Measurements from ENCODE around the gene INCENP. TPM values are rescaled to one million over a fixed set of nuclear protein-coding genes. Genes with fewer than 3 reads are reported as not detected.

The INCENP gene
- total RNA-seq, 2 experiments from 2014 or later: 12.6 to 16.3 TPM

GRCh38 chr11:62145261-62145871 is 21.6 kb downstream of the INCENP start:
- no peak for DNase-seq
- intact Hi-C loops (cut with DNase I, micrococcal nuclease): no loop called here
- Histone ChIP-seq H3K4me3 (ENCODE audit: low read length) (no peak overlapping the region), H3K4me1 (ENCODE audit: insufficient read depth, low read length) (no peaks in the 10 kb centered on the region), H3K36me3 (ENCODE audit: insufficient read depth, low read length) (peaks cover 73% of the 10 kb centered on the region), H3K9me3 (ENCODE audit: control insufficient read depth in 1 of 2, insufficient read depth in 1 of 2, low read length in 2 of 2) (no peaks in the 10 kb centered on the region), H3K27ac (ENCODE audit: low read depth in 1 of 2, low read length in 2 of 2) (no peak overlapping the region), H3K27me3 (ENCODE audit: control insufficient read depth in 1 of 2, insufficient read depth in 2 of 2, low read length in 2 of 2) (no peaks in the 10 kb centered on the region)
- ChIA-PET CTCF (no interaction called here), POLR2A (no interaction called here)
- Mint-ChIP-seq H3K36me3 (ENCODE audit: low read depth) (peaks cover 90% of the 10 kb centered on the region), H3K27me3 (no peaks in the 10 kb centered on the region), H3K9me3 (no peaks in the 10 kb centered on the region), H3K4me3 (no peak overlapping the region), H3K4me1 (ENCODE audit: low read depth) (no peaks in the 10 kb centered on the region), H3K27ac (no peak overlapping the region)
- no peak for ATAC-seq (ENCODE audit: poor library complexity)
- no peak for TF ChIP-seq CTCF (IDR thresholded peaks at IDR 0.05)

GRCh38 chr11:62146476-62147200 is 22.8 kb downstream of the INCENP start:
- no peaks in the 10 kb centered on the region for H3K4me1 ChIP-seq (ENCODE audit: insufficient read depth, low read length)
- Mint-ChIP-seq H3K27ac (no peak overlapping the region), H3K27me3 (no peaks in the 10 kb centered on the region), H3K4me1 (ENCODE audit: low read depth) (no peaks in the 10 kb centered on the region), H3K4me3 (no peak overlapping the region), H3K36me3 (ENCODE audit: low read depth) (peaks cover 93% of the 10 kb centered on the region), H3K9me3 (no peaks in the 10 kb centered on the region)
- no peak overlapping the region for H3K4me3 ChIP-seq (ENCODE audit: low read length)
- DNase-seq (no peak), ATAC-seq (ENCODE audit: poor library complexity) (no peak)
- H3K27me3 ChIP-seq (ENCODE audit: control insufficient read depth in 1 of 2, insufficient read depth in 2 of 2, low read length in 2 of 2): no peaks in the 10 kb centered on the region
- ChIA-PET POLR2A (no interaction called here), CTCF (no interaction called here)
- intact Hi-C loops (cut with DNase I, micrococcal nuclease): no loop called here
- H3K36me3 ChIP-seq (ENCODE audit: insufficient read depth, low read length): peaks cover 70% of the 10 kb centered on the region
- H3K9me3 ChIP-seq (ENCODE audit: control insufficient read depth in 1 of 2, insufficient read depth in 1 of 2, low read length in 2 of 2): no peaks in the 10 kb centered on the region
- no peak for TF ChIP-seq CTCF (IDR thresholded peaks at IDR 0.05)
- no peak overlapping the region for H3K27ac ChIP-seq (ENCODE audit: low read depth in 1 of 2, low read length in 2 of 2)

- TF ChIP-seq CTCF (IDR thresholded peaks at IDR 0.05): no peak
- Histone ChIP-seq H3K4me1 (ENCODE audit: insufficient read depth, low read length) (no peaks in the 10 kb centered on the region), H3K9me3 (ENCODE audit: control insufficient read depth in 1 of 2, insufficient read depth in 1 of 2, low read length in 2 of 2) (no peaks in the 10 kb centered on the region), H3K36me3 (ENCODE audit: insufficient read depth, low read length) (peaks cover 74% of the 10 kb centered on the region), H3K4me3 (ENCODE audit: low read length) (no peak overlapping the region), H3K27me3 (ENCODE audit: control insufficient read depth in 1 of 2, insufficient read depth in 2 of 2, low read length in 2 of 2) (no peaks in the 10 kb centered on the region), H3K27ac (ENCODE audit: low read depth in 1 of 2, low read length in 2 of 2) (no peak overlapping the region)
- POLR2A ChIA-PET: no interaction called here
- intact Hi-C loops (cut with DNase I, micrococcal nuclease): no loop called here
- DNase-seq: no peak
- Mint-ChIP-seq H3K4me1 (ENCODE audit: low read depth) (no peaks in the 10 kb centered on the region), H3K36me3 (ENCODE audit: low read depth) (peaks cover 86% of the 10 kb centered on the region), H3K27me3 (no peaks in the 10 kb centered on the region), H3K9me3 (no peaks in the 10 kb centered on the region), H3K4me3 (no peak overlapping the region), H3K27ac (no peak overlapping the region)
- CTCF ChIA-PET: no interaction called here
- no peak for ATAC-seq (ENCODE audit: poor library complexity)
Observed at GRCh38 chr11:62147545-62147944, 23.7 kb downstream of the INCENP start.
